WI38 (cell line): ENCODE measurements around the gene TENM4.

Experiments
- H3K4me3 ChIP-seq: 2 replicates; pipeline ENCODE4 v1.5.1; 2011; ENCODE audit warnings: low read depth, mild to moderate bottlenecking, control low read depth, low read length
- TF ChIP-seq, protein P1 (sequence below): IDR thresholded peaks from 2 replicates; pipeline ENCODE4 v1.5.1; 2012; ENCODE audit warnings: low read depth, mild to moderate bottlenecking, control low read depth, low read length

TENM4 gene

DNA sequence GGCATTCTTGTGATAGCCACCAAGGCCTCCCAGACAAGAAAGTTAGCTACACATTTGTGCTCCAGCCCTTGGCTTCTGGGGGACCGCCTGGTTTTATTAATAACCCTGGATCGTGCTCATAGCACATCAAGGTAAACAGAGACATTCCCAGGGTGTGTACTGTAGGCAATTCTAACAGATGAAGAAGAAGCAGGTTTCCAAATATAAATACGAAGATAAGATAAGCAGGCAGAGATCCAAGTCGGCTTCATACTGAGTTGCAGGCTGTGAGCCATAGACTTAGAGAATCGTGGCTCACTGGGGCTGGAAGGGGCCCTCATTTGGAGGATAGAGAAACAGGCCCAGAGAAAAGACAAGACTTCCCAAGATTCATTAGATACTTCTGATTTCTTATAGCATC is 131.4 kb downstream of the TENM4 start:
- TF ChIP-seq, protein P1, sequence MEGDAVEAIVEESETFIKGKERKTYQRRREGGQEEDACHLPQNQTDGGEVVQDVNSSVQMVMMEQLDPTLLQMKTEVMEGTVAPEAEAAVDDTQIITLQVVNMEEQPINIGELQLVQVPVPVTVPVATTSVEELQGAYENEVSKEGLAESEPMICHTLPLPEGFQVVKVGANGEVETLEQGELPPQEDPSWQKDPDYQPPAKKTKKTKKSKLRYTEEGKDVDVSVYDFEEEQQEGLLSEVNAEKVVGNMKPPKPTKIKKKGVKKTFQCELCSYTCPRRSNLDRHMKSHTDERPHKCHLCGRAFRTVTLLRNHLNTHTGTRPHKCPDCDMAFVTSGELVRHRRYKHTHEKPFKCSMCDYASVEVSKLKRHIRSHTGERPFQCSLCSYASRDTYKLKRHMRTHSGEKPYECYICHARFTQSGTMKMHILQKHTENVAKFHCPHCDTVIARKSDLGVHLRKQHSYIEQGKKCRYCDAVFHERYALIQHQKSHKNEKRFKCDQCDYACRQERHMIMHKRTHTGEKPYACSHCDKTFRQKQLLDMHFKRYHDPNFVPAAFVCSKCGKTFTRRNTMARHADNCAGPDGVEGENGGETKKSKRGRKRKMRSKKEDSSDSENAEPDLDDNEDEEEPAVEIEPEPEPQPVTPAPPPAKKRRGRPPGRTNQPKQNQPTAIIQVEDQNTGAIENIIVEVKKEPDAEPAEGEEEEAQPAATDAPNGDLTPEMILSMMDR: no peak
- no peak overlapping the region for H3K4me3 ChIP-seq

DNA sequence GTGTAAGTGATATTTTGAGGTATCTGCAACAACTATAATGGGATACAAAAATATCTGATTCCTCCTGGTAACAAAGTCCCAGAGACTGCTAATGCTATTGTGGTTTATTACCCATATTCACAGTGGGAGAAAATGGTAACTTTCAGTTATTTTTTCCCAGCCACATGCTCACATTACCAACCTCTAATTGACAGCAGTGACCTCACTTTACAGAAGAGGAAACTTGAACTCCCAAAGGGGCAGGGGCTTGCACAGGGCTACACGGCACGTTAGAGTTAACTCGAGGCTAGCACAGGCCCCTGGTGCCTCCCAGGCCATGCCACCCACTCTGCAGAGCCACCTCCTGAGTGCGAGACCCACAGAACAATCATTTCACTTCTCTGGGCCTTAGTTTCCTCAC is 132.4 kb downstream of the TENM4 start:
- no peak overlapping the region for H3K4me3 ChIP-seq
- TF ChIP-seq, protein P1: no peak

DNA sequence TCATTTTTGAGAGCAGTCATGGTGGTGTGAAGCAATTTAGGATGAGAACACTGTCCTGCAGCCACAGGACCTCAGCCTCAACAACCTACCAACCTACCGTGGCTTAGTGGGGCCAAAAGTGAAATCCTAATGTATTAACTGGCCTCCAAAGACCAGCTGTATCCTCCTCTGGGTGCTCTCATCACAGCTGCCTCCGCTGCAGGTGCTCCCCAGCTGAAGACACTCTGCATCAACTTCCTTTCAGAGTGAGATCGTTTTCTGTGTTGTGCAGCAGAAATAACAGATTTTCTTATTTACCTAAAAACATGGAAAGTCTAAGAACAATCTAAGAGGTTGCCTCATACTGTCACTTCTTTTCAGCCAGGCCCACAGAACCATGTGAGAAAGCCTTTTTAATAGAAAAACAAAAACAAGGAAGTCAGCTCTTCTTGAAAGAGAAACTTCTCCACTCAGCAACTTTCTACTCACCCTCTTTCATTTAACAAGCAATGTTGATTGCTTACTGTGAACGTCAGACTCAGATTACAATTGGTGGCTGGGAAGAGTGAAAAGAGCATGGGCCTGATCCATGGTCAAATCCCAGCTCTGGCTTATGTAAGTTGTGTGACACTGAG is 136.1 kb downstream of the TENM4 start:
- TF ChIP-seq, protein P1: no peak
- no peak overlapping the region for H3K4me3 ChIP-seq

DNA sequence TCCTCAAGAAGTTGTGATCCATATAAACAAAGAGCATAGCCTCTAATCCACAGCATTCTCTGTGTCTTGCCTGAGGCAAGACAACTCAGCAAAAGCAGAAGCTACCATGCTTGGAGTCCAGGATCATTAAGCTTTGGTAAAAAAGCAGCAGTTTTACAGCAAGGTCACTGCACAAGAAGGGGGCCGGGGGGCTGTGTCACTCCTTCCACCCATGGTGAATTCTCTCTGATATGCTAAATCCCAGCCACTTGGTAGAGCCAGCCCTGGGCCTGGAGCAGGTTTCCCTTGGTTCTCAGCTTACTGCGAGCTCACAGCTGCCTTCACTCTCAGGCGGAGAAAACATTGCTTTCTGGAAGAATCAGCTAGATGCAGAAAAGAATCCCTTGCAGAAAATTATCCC is 144.7 kb downstream of the TENM4 start:
- H3K4me3 ChIP-seq: no peak overlapping the region
- TF ChIP-seq, protein P1: no peak

DNA sequence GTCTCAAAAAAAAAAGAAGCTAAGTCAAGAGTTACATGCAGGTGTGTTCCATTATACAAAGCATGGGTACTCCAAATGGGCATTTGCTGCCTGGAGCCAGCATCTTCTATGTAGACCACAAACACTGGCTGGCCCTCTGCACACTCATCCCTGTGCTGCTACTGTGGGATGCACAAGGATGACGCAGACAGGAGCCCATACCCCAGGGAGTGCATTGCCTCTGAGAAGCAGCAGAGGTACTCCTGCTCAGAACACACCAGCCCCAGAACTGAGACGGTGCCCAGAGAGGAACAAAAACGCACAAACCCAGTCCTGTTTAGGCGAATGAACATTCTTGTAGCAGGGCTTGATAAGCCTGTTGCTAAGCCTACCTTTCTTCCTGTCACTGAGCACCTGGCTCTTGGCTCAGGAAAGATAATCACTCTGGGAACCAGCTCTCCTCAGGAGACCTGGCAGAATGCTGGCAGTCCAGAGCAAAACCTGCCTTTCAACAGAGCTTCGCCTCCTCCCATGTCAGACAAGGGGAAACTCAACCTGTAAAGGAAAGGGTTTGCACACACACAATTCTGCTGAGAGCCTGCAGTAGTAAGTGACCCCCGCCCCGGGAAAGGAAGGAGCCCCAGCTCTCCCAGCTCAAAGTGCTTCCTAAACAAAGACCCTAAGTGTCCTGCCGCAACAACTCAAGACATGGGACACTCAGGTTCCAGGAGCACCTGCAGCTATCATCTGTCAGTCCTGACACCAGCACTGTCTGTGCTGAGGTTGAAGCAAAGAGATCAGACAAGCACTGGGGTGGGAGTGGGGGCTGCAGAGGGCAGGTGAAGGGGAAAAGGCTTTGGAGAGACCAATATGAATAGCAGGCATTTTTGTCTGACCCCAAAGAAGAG is 145.7 kb downstream of the TENM4 start:
- no peak overlapping the region for H3K4me3 ChIP-seq
- TF ChIP-seq, protein P1: no peak

DNA sequence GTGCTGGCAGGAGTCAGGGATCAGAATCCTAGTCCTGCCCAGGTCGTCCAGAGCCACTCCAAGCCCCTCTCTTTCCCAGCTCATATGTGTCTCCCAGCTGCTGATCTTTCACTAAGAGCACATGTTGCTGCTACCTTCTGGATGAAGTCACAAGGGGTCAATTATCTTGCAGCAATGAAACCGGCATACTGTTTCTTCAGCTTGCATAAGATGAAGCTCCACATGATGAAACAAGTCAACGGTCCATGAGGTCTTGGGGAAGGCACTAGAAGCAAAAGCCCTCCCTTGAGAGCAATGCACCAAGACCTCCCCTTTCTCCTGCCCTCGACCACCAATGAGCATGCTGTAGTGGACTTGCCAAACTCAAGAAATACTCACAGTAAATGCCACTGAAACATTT is 148.9 kb downstream of the TENM4 start:
- H3K4me3 ChIP-seq: no peak overlapping the region
- TF ChIP-seq, protein P1: no peak

DNA sequence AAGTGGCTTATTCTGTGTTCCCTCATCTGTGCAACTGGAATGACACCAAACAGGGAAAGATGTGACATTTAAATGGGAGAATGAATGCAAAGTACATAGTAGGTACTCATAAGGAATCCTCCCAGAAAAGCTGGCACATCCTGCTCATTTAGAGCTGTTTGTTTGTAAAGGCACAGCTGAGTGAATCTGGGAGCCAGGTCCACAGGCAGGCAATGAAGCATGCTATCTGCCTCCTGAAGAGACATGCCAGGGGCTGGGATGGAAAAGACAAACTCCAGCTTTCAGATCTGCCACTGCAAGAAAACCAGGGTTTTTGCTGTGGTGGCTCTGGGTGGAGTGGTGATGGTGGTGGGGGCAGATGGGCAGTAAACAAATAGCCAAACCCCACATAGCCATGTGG is 150.1 kb downstream of the TENM4 start:
- H3K4me3 ChIP-seq: no peak overlapping the region
- TF ChIP-seq, protein P1: no peak
